ENCODE measurements around the gene RNF112. TPM values are rescaled to one million over a fixed set of nuclear protein-coding genes. Genes with fewer than 3 reads are reported as not detected.

The RNF112 gene
- total RNA-seq, 1 experiment from 2014 or later: 0.09 TPM

- H3K27me3 ChIP-seq (replicated peaks; ENCODE audit: insufficient read depth, low read depth, low read length, poor library complexity): no peaks in the 10 kb centered on the region
- H3K4me3 ChIP-seq (ENCODE audit: low read depth, low read length, poor library complexity, severe bottlenecking): no peak overlapping the region
- intact Hi-C loops (cut with micrococcal nuclease; ENCODE audit: unreplicated experiment): no loop called here
- CTCF ChIA-PET: no interaction called here
- peaks cover 6% of the 10 kb centered on the region for H3K4me1 ChIP-seq (ENCODE audit: insufficient read depth, low read length, poor library complexity, severe bottlenecking)
- H3K27ac ChIP-seq (ENCODE audit: low read depth, low read length, poor library complexity, severe bottlenecking): no peak overlapping the region
- no TSS peak for BruUV-seq (replicated peaks)
- no peaks in the 10 kb centered on the region for H3K36me3 ChIP-seq (ENCODE audit: insufficient read depth, low read length, poor library complexity, severe bottlenecking)
- no peaks in the 10 kb centered on the region for H3K9me3 ChIP-seq (ENCODE audit: low read depth, low read length, poor library complexity, severe bottlenecking)
- POLR2A ChIA-PET (ENCODE audit: low non-redundant PET): no interaction called here
- no peak for DNase-seq (ENCODE audit: low spot score)
- TF ChIP-seq CTCF (conservative IDR thresholded peaks at IDR 0.05; ENCODE audit: low read depth, low read length) (no peak), EZH2 (IDR thresholded peaks at IDR 0.05; ENCODE audit: borderline replicate concordance, low read depth, low read length, poor library complexity, severe bottlenecking) (no peak)
Measured at GRCh38 chr17:19417611-19418010, 6.6 kb downstream of the RNF112 start.

- intact Hi-C loops (cut with micrococcal nuclease; ENCODE audit: unreplicated experiment): no loop called here
- Histone ChIP-seq H3K4me1 (ENCODE audit: insufficient read depth, low read length, poor library complexity, severe bottlenecking) (peaks cover 6% of the 10 kb centered on the region), H3K4me3 (ENCODE audit: low read depth, low read length, poor library complexity, severe bottlenecking) (no peak overlapping the region), H3K27ac (ENCODE audit: low read depth, low read length, poor library complexity, severe bottlenecking) (no peak overlapping the region), H3K27me3 (replicated peaks; ENCODE audit: insufficient read depth, low read depth, low read length, poor library complexity) (no peaks in the 10 kb centered on the region), H3K36me3 (ENCODE audit: insufficient read depth, low read length, poor library complexity, severe bottlenecking) (no peaks in the 10 kb centered on the region), H3K9me3 (ENCODE audit: low read depth, low read length, poor library complexity, severe bottlenecking) (no peaks in the 10 kb centered on the region)
- CTCF ChIA-PET: no interaction called here
- TF ChIP-seq CTCF (conservative IDR thresholded peaks at IDR 0.05; ENCODE audit: low read depth, low read length): no peak
- TF ChIP-seq EZH2 (IDR thresholded peaks at IDR 0.05; ENCODE audit: borderline replicate concordance, low read depth, low read length, poor library complexity, severe bottlenecking): no peak
- no peak for DNase-seq (ENCODE audit: low spot score)
- POLR2A ChIA-PET (ENCODE audit: low non-redundant PET): no interaction called here
- BruUV-seq (replicated peaks): no TSS peak
Measured at GRCh38 chr17:19418251-19418992, 7.4 kb downstream of the RNF112 start.

- CTCF ChIA-PET: no interaction called here
- intact Hi-C loops (cut with micrococcal nuclease; ENCODE audit: unreplicated experiment): no loop called here
Measured at GRCh38 chr17:19421219-19421618, 10.2 kb downstream of the RNF112 start.

More at GRCh38 chr17:19421219-19421618, 10.2 kb downstream of the RNF112 start:
- Histone ChIP-seq H3K36me3 (ENCODE audit: insufficient read depth, low read length, poor library complexity, severe bottlenecking) (no peaks in the 10 kb centered on the region), H3K9me3 (ENCODE audit: low read depth, low read length, poor library complexity, severe bottlenecking) (no peaks in the 10 kb centered on the region), H3K4me1 (ENCODE audit: insufficient read depth, low read length, poor library complexity, severe bottlenecking) (peaks cover 6% of the 10 kb centered on the region), H3K27me3 (replicated peaks; ENCODE audit: insufficient read depth, low read depth, low read length, poor library complexity) (no peaks in the 10 kb centered on the region), H3K4me3 (ENCODE audit: low read depth, low read length, poor library complexity, severe bottlenecking) (no peak overlapping the region), H3K27ac (ENCODE audit: low read depth, low read length, poor library complexity, severe bottlenecking) (no peak overlapping the region)
- POLR2A ChIA-PET (ENCODE audit: low non-redundant PET): no interaction called here
- DNase-seq (ENCODE audit: low spot score): no peak
- no TSS peak for BruUV-seq (replicated peaks)
- TF ChIP-seq EZH2 (IDR thresholded peaks at IDR 0.05; ENCODE audit: borderline replicate concordance, low read depth, low read length, poor library complexity, severe bottlenecking) (no peak), CTCF (conservative IDR thresholded peaks at IDR 0.05; ENCODE audit: low read depth, low read length) (no peak)

Data from A673 (cell line).